GM12874 (cell line): ENCODE data around the gene CWC27.

Source experiments
- CTCF ChIP-seq: IDR thresholded peaks from 2 replicates; pipeline ENCODE4 v1.5.1; 2011; ENCODE audit warnings: low read depth, mild to moderate bottlenecking, control low read depth, low read length, moderate library complexity; ENCODE audit not compliant: insufficient read depth

CWC27 gene

GRCh38 chr5:64979531-64979930 lies 210.8 kb downstream of the CWC27 start:
- no peak for TF ChIP-seq CTCF

- TF ChIP-seq CTCF = no peak
These were observed 211.4 kb downstream of the CWC27 start for GRCh38 chr5:64980176-64980575.

- no peak for TF ChIP-seq CTCF
These were observed 219.0 kb downstream of the CWC27 start for GRCh38 chr5:64987768-64988167.

- no peak for TF ChIP-seq CTCF
These were observed 240.5 kb downstream of the CWC27 start for GRCh38 chr5:65009207-65009606.

- no peak for TF ChIP-seq CTCF
These were observed 242.1 kb downstream of the CWC27 start for GRCh38 chr5:65010841-65011240.

GRCh38 chr5:65012301-65012892 lies 243.7 kb downstream of the CWC27 start:
- TF ChIP-seq CTCF = no peak

- TF ChIP-seq CTCF = no peak
These were observed 244.4 kb downstream of the CWC27 start for GRCh38 chr5:65013166-65013565.
